ENCODE data around the gene CACNG5. TPM values are rescaled to one million over a fixed set of nuclear protein-coding genes. Genes with fewer than 3 reads are reported as not detected.

CACNG5 gene
- polyA plus RNA-seq, 1 donor: not detected

Other genes with a start within 250 kb of the CACNG5 start
- 6.3 TPM for gene CACNG4, start 129.6 kb downstream of the CACNG5 start, polyA plus RNA-seq (ENCODE audit: insufficient read length)
- 267 TPM for gene CACNG1, start 209.4 kb downstream of the CACNG5 start, polyA plus RNA-seq (ENCODE audit: insufficient read length)

Data from forelimb muscle (tissue), 1 donor.